ENCODE data around the gene LRP11.

- TF ChIP-seq CTCF (IDR thresholded peaks at IDR 0.05) (no peak), POLR2A (IDR thresholded peaks at IDR 0.05) (no peak)
Measured at GRCh38 chr6:149847939-149848267, 16.3 kb downstream of the LRP11 start.
